Testis (tissue), 2 donors: Measurements from ENCODE around the gene ARHGAP19.

ENCODE experiments used
- POLR2A ChIP-seq: fragments of 450-650 bp; IDR thresholded peaks from one replicate; pipeline ENCODE4 v1.6.1; 2017; ENCODE audit warnings: antibody characterized with exemption, mild to moderate bottlenecking, moderate library complexity
- TF ChIP-seq, protein P1 (sequence below), 3 experiments: fragments of 450-650 bp in 2 of 3; fragments of 200-600 bp in 1 of 3; sonication (generic) in 1 of 3; IDR thresholded peaks; one replicate each; pipeline ENCODE4 v1.5.1; 2016 to 2019; ENCODE audit warnings: antibody characterized with exemption in 3 of 3, mild to moderate bottlenecking in 2 of 3, moderate library complexity in 1 of 3

DNA sequence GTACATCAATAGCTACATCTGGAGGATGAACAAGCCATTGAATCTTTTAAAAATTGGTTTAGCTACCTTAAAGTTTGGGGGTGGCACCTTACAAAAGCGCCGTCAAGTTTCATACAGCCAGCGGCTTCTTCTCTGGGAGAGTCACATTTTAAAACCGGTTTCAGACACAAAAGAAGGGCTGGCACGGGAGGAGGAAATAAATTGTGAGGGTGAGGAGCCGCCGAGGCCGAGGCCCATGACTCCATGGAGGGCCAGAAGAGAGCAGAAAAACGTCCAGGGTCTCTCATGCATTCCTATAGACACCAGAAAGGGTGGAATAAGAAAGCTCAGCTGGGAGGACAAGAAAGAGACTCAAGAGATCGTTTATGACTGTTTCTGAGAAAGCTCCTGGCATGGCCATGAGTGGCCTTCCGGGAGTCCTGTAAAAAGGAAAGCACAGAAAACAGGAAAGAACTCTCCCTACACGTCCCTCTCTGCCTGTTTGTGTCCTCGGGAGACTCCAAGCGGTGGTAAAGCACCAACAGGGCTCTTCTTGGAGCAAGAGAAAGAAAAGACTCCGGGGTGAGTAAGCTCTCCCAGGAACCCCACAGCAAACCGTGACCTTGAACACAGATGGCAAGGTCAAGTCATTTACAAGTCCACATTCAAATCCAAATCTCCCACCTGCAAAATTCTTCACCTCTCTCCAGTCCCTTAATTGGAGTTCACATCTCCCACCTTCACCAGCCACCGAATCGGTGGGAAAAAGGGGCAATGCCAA lies 40.3 kb upstream of the ARHGAP19 start:
- no peak for TF ChIP-seq POLR2A
- TF ChIP-seq, protein P1, sequence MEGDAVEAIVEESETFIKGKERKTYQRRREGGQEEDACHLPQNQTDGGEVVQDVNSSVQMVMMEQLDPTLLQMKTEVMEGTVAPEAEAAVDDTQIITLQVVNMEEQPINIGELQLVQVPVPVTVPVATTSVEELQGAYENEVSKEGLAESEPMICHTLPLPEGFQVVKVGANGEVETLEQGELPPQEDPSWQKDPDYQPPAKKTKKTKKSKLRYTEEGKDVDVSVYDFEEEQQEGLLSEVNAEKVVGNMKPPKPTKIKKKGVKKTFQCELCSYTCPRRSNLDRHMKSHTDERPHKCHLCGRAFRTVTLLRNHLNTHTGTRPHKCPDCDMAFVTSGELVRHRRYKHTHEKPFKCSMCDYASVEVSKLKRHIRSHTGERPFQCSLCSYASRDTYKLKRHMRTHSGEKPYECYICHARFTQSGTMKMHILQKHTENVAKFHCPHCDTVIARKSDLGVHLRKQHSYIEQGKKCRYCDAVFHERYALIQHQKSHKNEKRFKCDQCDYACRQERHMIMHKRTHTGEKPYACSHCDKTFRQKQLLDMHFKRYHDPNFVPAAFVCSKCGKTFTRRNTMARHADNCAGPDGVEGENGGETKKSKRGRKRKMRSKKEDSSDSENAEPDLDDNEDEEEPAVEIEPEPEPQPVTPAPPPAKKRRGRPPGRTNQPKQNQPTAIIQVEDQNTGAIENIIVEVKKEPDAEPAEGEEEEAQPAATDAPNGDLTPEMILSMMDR (IDR thresholded peaks at IDR 0.05), result peak in 1 of 3 experiments; percentile 11
